ENCODE measurements around the gene MTMR1. TPM values are rescaled to one million over a fixed set of nuclear protein-coding genes. Genes with fewer than 3 reads are reported as not detected.

The MTMR1 gene
- total and polyA plus RNA-seq, 2 donors (not counting 3 experiments of a cell fraction or from before 2014, with no cell fraction given): 17.1 to 20.3 TPM

- FAIRE-seq: no peak
- Histone ChIP-seq H3K4me1 (ENCODE audit: control insufficient read depth, extremely low read depth, insufficient read depth, low read length) (peaks cover 13% of the 10 kb centered on the region), H2AFZ (ENCODE audit: low read depth, low read length) (no peak overlapping the region), H3K36me3 (ENCODE audit: control insufficient read depth in 2 of 2, extremely low read depth in 1 of 2, insufficient read depth in 2 of 2, low read length in 2 of 2) (no peaks in the 10 kb centered on the region), H3K9ac (replicated peaks; ENCODE audit: extremely low read depth, insufficient read depth, low read length) (no peak overlapping the region), H3K9me1 (replicated peaks; ENCODE audit: control insufficient read depth, extremely low read depth, insufficient read depth, low read length) (no peaks in the 10 kb centered on the region), H4K20me1 (replicated peaks; ENCODE audit: control insufficient read depth, extremely low read depth, insufficient read depth, low read length) (no peaks in the 10 kb centered on the region), H3K27ac (ENCODE audit: insufficient read depth, low read depth, low read length) (no peak overlapping the region), H3K27me3 (ENCODE audit: control insufficient read depth in 2 of 2, insufficient read depth in 2 of 2, low read length in 2 of 2) (no peaks in the 10 kb centered on the region), H3K79me2 (ENCODE audit: control insufficient read depth, insufficient read depth, low read length) (peaks cover 37% of the 10 kb centered on the region), H3K4me2 (ENCODE audit: insufficient read depth, low read length) (no peak overlapping the region), H3K4me3 (replicated peaks in 1 of 3; ENCODE audit: insufficient read depth in 1 of 3, low read depth in 1 of 3, low read length in 3 of 3) (no peak overlapping the region), H3K9me3 (replicated peaks; ENCODE audit: control insufficient read depth, insufficient read depth, low read length) (no peaks in the 10 kb centered on the region)
- BruUV-seq (replicated peaks): no TSS peak
- intact Hi-C loops (cut with micrococcal nuclease): no loop called here
- dilution Hi-C loops (cut with MboI; ENCODE audit: extremely low pct_ligation_motif_present, low sequenced_read_pairs): no loop called here
- POLR2A ChIA-PET: no interaction called here
- no peak for DNase-seq (ENCODE audit: low read depth, low spot score)
- no peak for TF ChIP-seq MYC (IDR thresholded peaks at IDR 0.05; ENCODE audit: low read depth, low read length)
- no peak for TF ChIP-seq GATA2 (IDR thresholded peaks at IDR 0.05; ENCODE audit: insufficient read depth, insufficient read length, low read depth, low read length)
- TF ChIP-seq JUN (IDR thresholded peaks at IDR 0.05; ENCODE audit: borderline replicate concordance, insufficient read depth, insufficient read length, low read depth): no peak
- TF ChIP-seq EZH2 (IDR thresholded peaks at IDR 0.05; ENCODE audit: borderline replicate concordance, low read depth, low read length, severe bottlenecking): no peak
- TF ChIP-seq CTCF (IDR thresholded peaks at IDR 0.05; ENCODE audit: extremely low read depth in 1 of 2, insufficient read depth in 1 of 2, low read depth in 1 of 2, low read length in 2 of 2): no peak
- TF ChIP-seq MAX (IDR thresholded peaks at IDR 0.05; ENCODE audit: insufficient read depth, insufficient read length): no peak
- no peak for TF ChIP-seq POLR2A (IDR thresholded peaks at IDR 0.05; ENCODE audit: low read depth, low read length)
- CTCF ChIA-PET: no interaction called here
These were observed 1.7 kb downstream of the MTMR1 start for GRCh38 chrX:150694738-150695410.

All from endothelial cell of umbilical vein (primary cell).